Panc1 (cell line): ENCODE data around the gene ACSM5.
"Not testable (repeated sequence)": the region's sequence is repeated elsewhere in the genome, so short reads cannot be mapped to it uniquely, and the experiment has no call there.

Experiments
- POLR2AphosphoS5 ChIP-seq: IDR thresholded peaks from 2 replicates; pipeline ENCODE4 v1.6.1; 2012; ENCODE audit warnings: mild to moderate bottlenecking, low read depth, low read length, moderate library complexity
- REST ChIP-seq, 2 experiments: IDR thresholded peaks; 2 replicates each; pipeline ENCODE4 v1.6.1; 2011 to 2012; ENCODE audit warnings: low read depth in 2 of 2, control low read depth in 1 of 2, low read length in 1 of 2, mild to moderate bottlenecking in 1 of 2, moderate library complexity in 1 of 2; ENCODE audit not compliant: insufficient read depth in 1 of 2
- SIN3A ChIP-seq: IDR thresholded peaks from 2 replicates; pipeline ENCODE4 v1.6.1; 2012; ENCODE audit warnings: low read depth, mild to moderate bottlenecking, low read length, moderate library complexity, borderline replicate concordance; ENCODE audit not compliant: insufficient read depth
- TF ChIP-seq, protein P1 (sequence below): fragments of 450-650 bp; IDR thresholded peaks from 2 replicates; pipeline ENCODE4 v1.5.1; 2017; ENCODE audit warnings: mild to moderate bottlenecking

DNA sequence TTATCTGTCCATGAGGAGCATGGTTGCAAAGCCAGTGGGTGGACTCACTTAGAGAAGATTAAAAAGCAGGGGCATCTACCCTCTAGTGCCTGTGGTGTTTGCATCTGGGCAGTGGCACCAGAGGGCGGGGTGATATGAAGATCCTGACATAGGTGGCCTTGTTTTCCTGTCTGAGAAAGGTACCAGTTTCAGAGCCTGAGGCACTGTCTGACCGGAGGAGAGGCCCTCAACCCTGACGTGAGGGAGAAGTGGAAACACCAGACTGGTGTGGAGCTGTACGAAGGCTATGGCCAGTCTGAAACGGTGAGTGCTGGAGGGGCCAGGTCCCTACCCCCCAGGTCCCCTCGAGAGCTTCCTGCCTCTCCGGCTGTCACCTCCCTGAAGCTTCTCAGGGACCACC, 20.2 kb downstream of the ACSM5 start:
- TF ChIP-seq, protein P1, sequence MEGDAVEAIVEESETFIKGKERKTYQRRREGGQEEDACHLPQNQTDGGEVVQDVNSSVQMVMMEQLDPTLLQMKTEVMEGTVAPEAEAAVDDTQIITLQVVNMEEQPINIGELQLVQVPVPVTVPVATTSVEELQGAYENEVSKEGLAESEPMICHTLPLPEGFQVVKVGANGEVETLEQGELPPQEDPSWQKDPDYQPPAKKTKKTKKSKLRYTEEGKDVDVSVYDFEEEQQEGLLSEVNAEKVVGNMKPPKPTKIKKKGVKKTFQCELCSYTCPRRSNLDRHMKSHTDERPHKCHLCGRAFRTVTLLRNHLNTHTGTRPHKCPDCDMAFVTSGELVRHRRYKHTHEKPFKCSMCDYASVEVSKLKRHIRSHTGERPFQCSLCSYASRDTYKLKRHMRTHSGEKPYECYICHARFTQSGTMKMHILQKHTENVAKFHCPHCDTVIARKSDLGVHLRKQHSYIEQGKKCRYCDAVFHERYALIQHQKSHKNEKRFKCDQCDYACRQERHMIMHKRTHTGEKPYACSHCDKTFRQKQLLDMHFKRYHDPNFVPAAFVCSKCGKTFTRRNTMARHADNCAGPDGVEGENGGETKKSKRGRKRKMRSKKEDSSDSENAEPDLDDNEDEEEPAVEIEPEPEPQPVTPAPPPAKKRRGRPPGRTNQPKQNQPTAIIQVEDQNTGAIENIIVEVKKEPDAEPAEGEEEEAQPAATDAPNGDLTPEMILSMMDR: not testable (repeated sequence)
- TF ChIP-seq POLR2AphosphoS5; SIN3A; REST (IDR thresholded peaks at IDR 0.05; ENCODE audit: insufficient read depth in 1 of 2, low read depth in 2 of 2, low read length in 1 of 2): not testable (repeated sequence)
